A549 (cell line): ENCODE measurements around the gene E2F1. TPM values are rescaled to one million over a fixed set of nuclear protein-coding genes. Genes with fewer than 3 reads are reported as not detected.

Experiments used
- ATAC-seq, 2 experiments: fragments of 200-7000 bp in 1 of 2; fragments of >200 bp in 1 of 2; cut with Nextera tagmentation in 1 of 2; cut with Tn5 transposase in 1 of 2; 3 replicates each; pipeline versions ENCODE4 v1.8.0 to v1.9.1; 2018 to 2020; ENCODE audit warnings: mild to moderate bottlenecking in 1 of 2, moderate library complexity in 1 of 2
- CTCF ChIA-PET: fragments of 300-600 bp; sonication (Branson Sonifier 250); formaldehyde crosslinking; extraction: SDS; loops from one replicate; lab custom pipeline; 2021; ENCODE audit warnings: antibody characterized with exemption, inconsistent platforms; lab: Yijun Ruan, JAX
- POLR2A ChIA-PET: fragments of 350-600 bp; formaldehyde crosslinking; extraction: SDS; loops from one replicate; lab custom pipeline; 2021; ENCODE audit warnings: antibody characterized with exemption, inconsistent platforms; lab: Yijun Ruan, JAX
- DNase-seq, 2 experiments: peaks; one replicate each; pipeline versions ENCODE4 v3.0.0 to v3.0.0-alpha.2; 2011 to 2016; ENCODE audit warnings: low read depth in 1 of 2, low spot score in 1 of 2
- FAIRE-seq: peaks from 2 replicates; lab custom pipeline; 2011; peaks lifted over from hg19 to GRCh38; lab: Jason Lieb, UNC
- H3K27ac ChIP-seq, 2 experiments: fragments of >200 bp; sonication (Bioruptor Twin); formaldehyde crosslinking; 3 replicates each; pipeline ENCODE4 v1.5.1; 2016 to 2017
- H3K4me1 ChIP-seq: fragments of >200 bp; sonication (Bioruptor Twin); formaldehyde crosslinking; 3 replicates; pipeline ENCODE4 v1.6.1; 2016
- H3K4me2 ChIP-seq: fragments of >200 bp; sonication (Bioruptor Twin); formaldehyde crosslinking; 3 replicates; pipeline ENCODE4 v1.6.1; 2016
- H3K4me3 ChIP-seq: fragments of >200 bp; sonication (Bioruptor Twin); formaldehyde crosslinking; 3 replicates; pipeline ENCODE4 v1.5.1; 2016
- H3K9me3 ChIP-seq: fragments of >200 bp; sonication (Bioruptor Twin); formaldehyde crosslinking; 3 replicates; pipeline ENCODE4 v1.6.1; 2016
- BCL3 ChIP-seq: fragments of >200 bp; sonication (Bioruptor Twin); formaldehyde crosslinking; IDR thresholded peaks from 3 replicates; pipeline ENCODE4 v1.6.1; 2016
- E2F6 ChIP-seq: IDR thresholded peaks from 2 replicates; pipeline ENCODE4 v1.6.1; 2012; ENCODE audit warnings: low read depth, borderline replicate concordance
- ELK1 ChIP-seq: fragments of 150-350 bp; IDR thresholded peaks from 2 replicates; pipeline ENCODE4 v1.6.1; 2014; ENCODE audit warnings: low read depth, mild to moderate bottlenecking, low read length
- EP300 ChIP-seq, 2 experiments: fragments of >200 bp; sonication (Bioruptor Twin); formaldehyde crosslinking; IDR thresholded peaks; 2 replicates in 1 of 2; 3 replicates in 1 of 2; pipeline ENCODE4 v1.6.1; 2016 to 2017
- HOXB5 ChIP-seq: fragments of 250-450 bp; sonication (Bioruptor Pico); IDR thresholded peaks from 2 replicates; pipeline ENCODE4 v1.5.0; 2020; ENCODE audit warnings: mild to moderate bottlenecking, moderate library complexity
- KDM5A ChIP-seq: fragments of 200-600 bp; sonication (generic); IDR thresholded peaks from 2 replicates; pipeline ENCODE4 v1.6.1; 2016; ENCODE audit warnings: antibody characterized with exemption, mild to moderate bottlenecking
- NFE2L2 ChIP-seq: fragments of 150-350 bp; conservative IDR thresholded peaks from 2 replicates; pipeline ENCODE4 v1.6.1; 2014; ENCODE audit warnings: low read length
- NPAS2 ChIP-seq: fragments of 250-450 bp; sonication (Bioruptor Pico); IDR thresholded peaks from 2 replicates; pipeline ENCODE4 v1.8.0; 2022; ENCODE audit warnings: mild to moderate bottlenecking, moderate library complexity, borderline replicate concordance
- NR3C1 ChIP-seq: fragments of >200 bp; sonication (Bioruptor Twin); formaldehyde crosslinking; IDR thresholded peaks from 3 replicates; pipeline ENCODE4 v1.6.1; 2017
- PHF8 ChIP-seq: fragments of 200-600 bp; sonication (generic); IDR thresholded peaks from 2 replicates; pipeline ENCODE4 v1.6.1; 2016; ENCODE audit warnings: low read depth, mild to moderate bottlenecking, antibody characterized with exemption, moderate library complexity, borderline replicate concordance
- POLR2AphosphoS2 ChIP-seq: conservative IDR thresholded peaks from 2 replicates; pipeline ENCODE4 v1.6.1; 2012; ENCODE audit warnings: low read length, improper control_type of control experiment, inconsistent platforms
- RAD21 ChIP-seq, 2 experiments: fragments of >200 bp in 1 of 2; sonication (Bioruptor Twin) in 1 of 2; formaldehyde crosslinking in 1 of 2; IDR thresholded peaks in 1 of 2; conservative IDR thresholded peaks in 1 of 2; 2 replicates in 1 of 2; 3 replicates in 1 of 2; pipeline ENCODE4 v1.6.1; 2012 to 2018; ENCODE audit warnings: inconsistent platforms in 1 of 2
- RFX5 ChIP-seq: fragments of 450-650 bp; IDR thresholded peaks from 2 replicates; pipeline ENCODE4 v1.7.1; 2014; ENCODE audit warnings: antibody characterized with exemption, mild to moderate bottlenecking, moderate library complexity
- RNF2 ChIP-seq: fragments of 200-600 bp; sonication (generic); IDR thresholded peaks from 2 replicates; pipeline ENCODE4 v1.6.1; 2016; ENCODE audit warnings: low read depth, mild to moderate bottlenecking, antibody characterized with exemption, moderate library complexity, borderline replicate concordance
- USF2 ChIP-seq: fragments of 450-650 bp; IDR thresholded peaks from 2 replicates; pipeline ENCODE4 v1.6.1; 2014; ENCODE audit warnings: antibody characterized with exemption
- ZC3H11A ChIP-seq: fragments of 450-650 bp; IDR thresholded peaks from 2 replicates; pipeline ENCODE4 v1.6.1; 2014; ENCODE audit warnings: antibody characterized with exemption, mild to moderate bottlenecking
- WGBS: methylation state at CpG from one replicate; pipeline ENCODE4 v1.1.6; 2017; ENCODE audit errors: missing lambda C conversion rate; 5-methylcytosine and 5-hydroxymethylcytosine counted together
- polyA plus RNA-seq, 4 experiments: library from polyadenylated mRNA; depleted of rRNA in 3 of 4; stranded (reverse); fragments of >200 nt; fragmentation: RNase III in 1 of 4; extraction: RNeasy Plus Mini Kit Qiagen cat#74134 plus additional on column Dnase treatment in 1 of 4; gene quantifications; 2 replicates in 3 of 4; 3 replicates in 1 of 4; pipeline ENCODE4 v1.2.3, GENCODE V29; 2011 to 2017
- TF ChIP-seq, protein P1 (sequence below): fragments of 250-450 bp; sonication (Bioruptor Pico); IDR thresholded peaks from 2 replicates; pipeline ENCODE4 v1.5.0; 2021; ENCODE audit warnings: mild to moderate bottlenecking, moderate library complexity, borderline replicate concordance

E2F1 gene
- polyA plus RNA-seq, 2 of the 4 experiments (the other 2 are of a cell fraction) = 17.9 to 35.8 TPM

DNA sequence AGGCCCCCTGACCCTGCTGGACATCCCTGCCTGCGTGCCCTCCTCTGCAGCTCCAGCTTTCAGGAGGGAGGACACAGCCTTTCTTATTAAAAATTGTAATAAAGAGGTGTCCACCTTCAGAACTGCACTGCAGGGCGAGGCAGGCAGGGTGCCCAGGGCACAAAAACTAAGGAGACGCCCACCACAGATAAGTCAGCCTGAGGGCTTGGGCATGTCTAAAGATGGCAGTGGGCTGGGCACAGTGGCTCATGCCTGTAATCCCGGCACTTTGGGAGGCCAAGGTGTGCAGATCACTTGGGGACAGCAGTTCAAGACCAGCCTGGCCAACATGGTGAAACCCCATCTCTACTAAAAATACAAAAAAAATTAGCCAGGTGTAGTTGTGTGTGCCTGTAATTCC, 31.0 kb downstream of the E2F1 start:
- H3K4me2 ChIP-seq = no peak overlapping the region
- 79% methylated on average over 4 of the region's 4 CpGs for WGBS
- no peaks in the 10 kb centered on the region for H3K9me3 ChIP-seq
- H3K4me1 ChIP-seq = peaks cover 4% of the 10 kb centered on the region; the same call in 1 of the 3 replicates
- DNase-seq (no peak), ATAC-seq (no peak), FAIRE-seq (no peak)
- ChIA-PET POLR2A (interaction anchor here (0.5 to 2.2 kb wide), 2 partner anchors 8 to 201 kb away, joined by 3 to 14 read pairs; no protein-coding TSS in a partner anchor), CTCF (interaction anchor here (1.2 to 4.8 kb wide), 2 partner anchors 12 to 198 kb away, joined by 4 to 21 read pairs; no protein-coding TSS in a partner anchor)
- no peak overlapping the region for H3K27ac ChIP-seq
- TF ChIP-seq HOXB5 (CRISPR knock-in tag) (no peak), NPAS2 (CRISPR knock-in tag) (no peak), ELK1 (no peak), EP300 (IDR thresholded peaks at IDR 0.05) (no peak), E2F6 (no peak)
- TF ChIP-seq, all 56 proteins: peak for 0
- no peak overlapping the region for H3K4me3 ChIP-seq

GRCh38 chr20:33654680-33655161, 31.5 kb downstream of the E2F1 start:
- DNase-seq = no peak
- FAIRE-seq = no peak
- WGBS = 90% methylated on average over 14 of the region's 14 CpGs
- no peak for ATAC-seq
- Histone ChIP-seq H3K4me3 (no peak overlapping the region), H3K27ac (no peak overlapping the region), H3K4me1 (peaks cover 4% of the 10 kb centered on the region; the same call in 1 of the 3 replicates), H3K9me3 (no peaks in the 10 kb centered on the region), H3K4me2 (no peak overlapping the region)
- ChIA-PET CTCF (interaction anchor here (1.2 to 4.8 kb wide), 7 partner anchors 9 to 427 kb away, joined by 4 to 28 read pairs (median 5); partner anchors contain the start of genes ACTL10 and C20orf144), POLR2A (interaction anchor here (0.5 to 2.2 kb wide), 2 partner anchors 9 to 201 kb away, joined by 3 to 14 read pairs; no protein-coding TSS in a partner anchor)
- TF ChIP-seq PHF8 (no peak), BCL3 (no peak), USF2 (no peak), NFE2L2 (no peak), RFX5 (no peak), ZC3H11A (no peak), EP300 (IDR thresholded peaks at IDR 0.05) (no peak), POLR2AphosphoS2 (no peak), NR3C1 (no peak), RAD21 (conservative IDR thresholded peaks at IDR 0.05 in 1 of 2, IDR thresholded peaks at IDR 0.05 in 1 of 2) (no peak), RNF2 (no peak), KDM5A (no peak)
- TF ChIP-seq, protein P1, sequence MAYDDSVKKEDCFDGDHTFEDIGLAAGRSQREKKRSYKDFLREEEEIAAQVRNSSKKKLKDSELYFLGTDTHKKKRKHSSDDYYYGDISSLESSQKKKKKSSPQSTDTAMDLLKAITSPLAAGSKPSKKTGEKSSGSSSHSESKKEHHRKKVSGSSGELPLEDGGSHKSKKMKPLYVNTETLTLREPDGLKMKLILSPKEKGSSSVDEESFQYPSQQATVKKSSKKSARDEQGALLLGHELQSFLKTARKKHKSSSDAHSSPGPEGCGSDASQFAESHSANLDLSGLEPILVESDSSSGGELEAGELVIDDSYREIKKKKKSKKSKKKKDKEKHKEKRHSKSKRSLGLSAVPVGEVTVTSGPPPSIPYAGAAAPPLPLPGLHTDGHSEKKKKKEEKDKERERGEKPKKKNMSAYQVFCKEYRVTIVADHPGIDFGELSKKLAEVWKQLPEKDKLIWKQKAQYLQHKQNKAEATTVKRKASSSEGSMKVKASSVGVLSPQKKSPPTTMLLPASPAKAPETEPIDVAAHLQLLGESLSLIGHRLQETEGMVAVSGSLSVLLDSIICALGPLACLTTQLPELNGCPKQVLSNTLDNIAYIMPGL = no peak
